ENCODE measurements around the gene ATOH8.

ATOH8 gene

DNA sequence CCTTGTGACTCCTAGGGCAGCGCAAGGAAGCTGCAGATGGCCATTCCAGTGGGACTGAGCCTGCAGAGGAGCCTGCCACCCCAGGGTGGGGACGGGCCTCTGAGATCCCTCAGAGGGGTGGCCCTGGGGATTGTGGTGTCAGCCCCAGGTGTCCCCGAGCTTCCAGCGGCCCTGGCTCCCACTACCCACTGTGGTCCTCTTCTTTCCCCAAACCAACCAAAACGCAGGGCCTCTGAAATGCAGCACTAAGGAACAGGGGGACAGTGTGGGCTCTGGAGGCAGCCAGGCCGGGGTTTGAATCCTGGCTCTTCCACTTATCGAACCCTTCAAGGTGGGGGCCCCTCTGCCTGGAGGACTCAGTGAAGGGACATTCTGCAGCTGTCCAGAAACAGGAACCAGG is 32.7 kb downstream of the ATOH8 start:
- no peak for DNase-seq (ENCODE audit: low read depth in 2 of 2)

DNA sequence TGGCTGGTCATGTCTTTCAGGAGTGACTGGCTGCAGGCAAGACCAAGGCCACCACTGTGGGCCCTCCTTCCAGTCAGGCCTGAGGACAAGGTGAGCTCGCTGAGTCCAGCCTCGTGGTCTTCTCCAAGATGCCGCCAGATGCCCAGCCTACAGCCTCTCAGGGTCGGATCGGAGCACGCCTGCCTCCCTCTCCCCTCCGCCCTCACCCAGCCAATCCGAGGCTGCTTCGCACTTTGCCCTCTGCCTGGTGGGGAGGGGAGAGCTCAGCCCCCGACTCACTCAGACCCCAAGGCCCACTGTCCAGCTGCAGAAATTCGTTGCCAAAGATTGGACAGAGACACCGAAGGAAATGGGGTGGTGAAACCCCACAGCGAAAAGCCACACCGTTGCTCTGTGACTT is 33.1 kb downstream of the ATOH8 start:
- DNase-seq (ENCODE audit: low read depth in 2 of 2): no peak

DNA sequence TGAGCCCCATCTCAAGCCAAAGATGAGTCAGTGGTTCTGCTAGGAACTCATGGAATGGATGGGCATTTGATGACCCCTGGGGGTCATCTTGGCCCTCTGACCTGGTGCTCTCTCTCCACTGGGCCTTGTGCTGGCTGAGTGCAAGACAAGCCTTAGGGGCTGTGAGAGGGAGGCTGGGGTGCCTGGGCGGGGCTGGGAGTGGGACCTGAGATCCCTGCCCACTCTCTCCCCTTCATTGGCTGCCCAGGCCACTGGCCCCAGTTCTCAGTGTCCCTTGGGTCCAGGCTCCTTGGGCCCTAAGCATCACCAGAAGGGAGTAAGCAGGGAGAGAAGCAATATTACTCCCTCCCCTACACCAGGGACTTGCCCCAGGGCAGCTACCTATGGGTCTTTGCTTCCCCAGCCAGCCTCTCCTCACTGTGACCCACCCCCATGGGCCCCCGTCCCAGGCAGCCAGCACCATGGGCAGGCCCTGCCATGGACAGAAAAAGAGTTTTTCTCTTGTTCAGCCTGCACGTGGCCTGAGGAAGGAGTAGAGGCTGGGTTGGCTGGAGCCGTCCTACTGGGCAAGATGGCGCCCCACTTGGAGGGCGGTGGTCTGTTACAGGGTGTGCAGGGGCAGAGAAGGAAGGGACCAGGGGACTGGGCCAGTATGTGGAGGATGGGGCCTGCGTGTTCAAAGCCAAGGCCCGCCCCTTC is 33.6 kb downstream of the ATOH8 start:
- no peak for DNase-seq (ENCODE audit: low read depth in 2 of 2)

DNA sequence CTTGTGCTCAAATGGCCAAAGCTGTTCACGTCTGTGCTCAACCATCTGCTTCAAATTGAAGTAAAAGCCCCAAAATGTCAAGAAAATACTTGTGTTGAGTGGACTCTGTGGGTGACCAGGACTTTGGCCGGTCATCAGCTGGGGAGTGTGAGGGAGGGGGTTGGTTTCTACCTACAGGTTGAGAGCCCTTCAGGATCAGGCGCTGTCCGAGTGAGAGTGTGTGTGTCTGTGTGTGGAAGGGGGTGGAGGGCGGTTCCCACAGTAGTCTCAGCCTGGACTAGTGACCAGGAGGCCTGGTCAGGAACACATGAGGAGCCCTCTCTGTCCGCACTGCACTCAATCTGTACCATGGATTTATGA is 34.2 kb downstream of the ATOH8 start:
- DNase-seq (ENCODE audit: low read depth in 2 of 2): no peak

DNA sequence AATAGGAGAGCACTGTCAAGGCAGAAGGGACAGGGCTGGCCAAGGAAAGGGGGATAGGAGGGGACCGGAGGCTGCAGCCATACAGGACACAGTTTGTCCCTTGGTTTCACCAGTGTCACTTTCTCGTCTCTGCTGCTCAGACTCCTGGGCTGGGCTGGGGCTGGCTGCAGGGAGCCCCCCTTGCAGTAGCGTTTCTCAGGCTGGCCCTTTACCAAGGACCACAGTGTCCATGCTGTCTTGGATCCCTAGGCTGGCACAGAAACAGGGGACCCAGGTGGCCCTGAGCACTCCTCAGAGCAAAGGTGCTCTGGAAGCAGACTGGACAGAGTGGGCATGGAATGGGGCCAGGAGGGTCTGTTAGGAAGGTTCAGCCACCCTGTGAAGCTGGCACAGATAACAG is 34.8 kb downstream of the ATOH8 start:
- no peak for DNase-seq (ENCODE audit: low read depth in 2 of 2)

DNA sequence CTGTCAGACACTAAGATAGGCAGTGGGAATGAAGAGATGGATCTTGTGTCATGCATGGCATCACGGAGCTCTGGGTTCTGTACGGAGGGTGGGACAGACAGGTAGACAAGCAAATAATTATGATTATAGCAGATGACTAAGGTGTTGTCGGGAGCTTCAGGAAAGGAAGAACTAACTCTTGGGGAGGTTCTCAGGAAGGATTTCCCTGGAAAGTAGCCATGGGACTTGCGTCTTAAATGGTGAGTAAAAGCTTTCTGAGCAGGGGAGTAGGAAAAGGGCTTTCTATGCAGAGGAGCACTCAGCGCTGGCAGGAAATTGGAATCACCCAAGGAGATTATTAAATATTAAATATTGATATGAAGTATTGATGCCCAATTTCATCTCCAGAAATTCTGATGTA is 35.5 kb downstream of the ATOH8 start:
- no peak for DNase-seq (ENCODE audit: low read depth in 2 of 2)

DNA sequence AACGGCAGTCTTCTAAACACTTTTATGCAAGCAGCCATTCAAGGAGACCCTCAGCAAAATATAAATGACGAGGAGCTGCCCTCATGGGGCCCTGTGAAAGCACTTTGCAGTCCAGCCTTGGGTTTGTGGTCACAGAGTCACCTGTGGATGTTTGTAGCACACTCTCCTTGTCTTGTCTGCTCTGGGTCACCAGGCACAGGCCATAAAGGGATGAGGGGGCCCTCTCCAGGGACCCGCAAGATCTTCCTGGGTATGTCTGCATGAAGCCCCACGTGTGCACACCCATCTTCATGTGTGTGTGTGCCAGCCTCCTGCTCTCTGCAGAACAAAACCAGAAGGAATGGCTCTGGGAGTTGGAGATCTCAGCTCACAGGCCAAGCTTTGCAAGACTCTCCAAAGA is 36.2 kb downstream of the ATOH8 start:
- DNase-seq (ENCODE audit: low read depth in 2 of 2): no peak

DNA sequence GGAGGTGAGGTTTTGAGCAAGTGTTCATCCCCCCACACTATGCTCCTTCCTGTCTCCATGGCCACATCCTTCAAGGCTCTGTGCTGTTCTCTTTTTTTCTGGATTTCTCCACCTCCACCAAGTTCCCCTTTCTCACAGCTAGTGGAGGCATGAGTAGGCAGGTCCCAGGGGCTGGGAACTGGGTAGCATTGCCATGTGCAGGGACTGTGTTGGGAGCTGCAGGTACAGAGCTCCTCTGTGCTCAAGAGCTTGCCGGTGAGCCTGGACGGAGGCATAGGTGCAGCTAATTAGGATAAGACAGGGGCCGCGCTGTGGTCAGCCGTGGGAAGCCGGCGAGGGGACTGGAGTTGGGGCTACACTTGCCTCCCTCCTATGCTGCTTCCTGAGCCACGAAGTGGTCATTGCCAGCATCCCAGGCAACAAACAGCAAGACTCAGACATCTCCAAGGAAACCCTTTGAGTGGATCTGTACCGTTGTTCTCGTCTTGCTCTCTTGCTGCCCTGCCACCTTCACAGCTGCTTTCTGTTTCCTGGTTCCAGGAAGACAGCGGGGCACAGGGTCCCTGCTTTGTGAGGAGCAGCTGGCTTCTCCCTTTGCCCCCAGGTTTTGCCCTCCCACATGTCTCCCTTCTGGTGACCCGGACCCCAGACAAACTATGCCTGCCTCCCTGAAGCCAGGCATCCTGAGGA is 36.9 kb downstream of the ATOH8 start:
- DNase-seq (ENCODE audit: low read depth in 2 of 2): no peak

DNA sequence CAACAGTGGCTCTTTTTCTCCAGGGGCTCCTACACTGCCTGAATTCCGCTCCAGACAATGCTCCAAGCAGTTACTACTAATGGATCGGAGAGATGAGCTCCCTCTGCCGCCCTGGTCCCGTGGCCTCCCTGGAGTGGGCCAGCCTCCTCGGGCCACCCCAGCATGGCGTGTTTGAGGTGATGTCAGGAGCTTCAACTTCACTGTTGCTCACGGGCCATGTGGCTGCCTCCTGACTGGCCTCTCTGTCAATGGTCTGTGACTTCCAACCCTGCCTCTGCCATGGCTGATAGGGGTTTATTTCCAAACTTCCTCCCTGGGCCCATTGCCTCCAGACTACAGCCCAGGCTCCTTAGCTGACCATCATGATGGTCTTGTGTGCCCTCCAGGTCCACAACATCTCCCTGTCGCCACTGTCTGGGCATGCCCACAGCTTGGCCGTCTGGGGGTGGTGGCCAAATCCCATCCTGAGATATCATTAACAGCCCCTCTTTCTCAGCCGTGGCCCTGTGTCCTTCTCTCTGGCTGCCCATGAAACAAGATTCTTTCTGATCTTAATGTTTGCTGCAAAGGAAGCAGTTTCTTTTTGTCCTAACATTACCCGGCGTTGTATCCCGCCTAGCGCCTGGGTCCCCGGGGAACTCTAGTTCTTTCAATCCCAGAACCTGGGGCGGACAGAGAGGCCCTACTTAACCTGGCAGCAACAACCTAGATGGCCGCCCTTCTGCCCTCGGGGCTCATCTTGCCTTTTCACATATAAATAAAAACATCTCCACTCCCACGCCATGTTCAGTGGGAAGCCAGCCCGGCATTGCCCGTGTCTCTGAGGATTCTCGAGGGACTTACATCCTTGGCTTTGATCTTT is 38.1 kb downstream of the ATOH8 start:
- DNase-seq (ENCODE audit: low read depth in 2 of 2): no peak

DNA sequence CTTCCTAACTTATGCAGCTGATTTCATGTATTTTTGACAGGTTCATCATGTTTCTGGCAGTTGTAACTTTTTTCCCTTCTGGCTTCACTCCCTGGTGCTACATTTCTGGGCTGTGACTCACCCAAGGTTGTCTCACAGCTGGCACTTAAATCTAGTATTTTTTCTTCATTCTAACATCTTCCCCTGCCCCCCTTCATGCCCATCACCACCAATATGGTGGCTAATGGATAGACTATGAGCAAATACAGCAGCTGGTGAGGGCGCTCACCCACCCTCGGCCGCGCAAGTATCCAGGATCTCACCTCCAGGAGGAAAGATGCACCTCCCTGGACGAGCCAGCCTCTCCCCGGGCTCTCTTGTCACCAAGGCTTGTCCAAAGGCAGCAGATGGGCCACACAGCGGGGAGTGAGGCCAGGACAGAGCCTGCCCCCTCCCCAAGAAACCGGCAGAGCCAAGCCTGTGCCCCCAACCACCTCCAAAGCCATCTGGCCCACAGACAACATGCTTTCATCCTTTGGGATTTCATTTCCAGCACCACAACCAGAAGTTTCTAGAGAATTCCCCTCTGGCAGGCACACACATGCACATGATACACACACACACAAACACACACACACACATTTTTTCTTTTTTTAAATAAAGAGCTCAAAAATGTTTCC is 39.1 kb downstream of the ATOH8 start:
- no peak for DNase-seq (ENCODE audit: low read depth in 2 of 2)

DNA sequence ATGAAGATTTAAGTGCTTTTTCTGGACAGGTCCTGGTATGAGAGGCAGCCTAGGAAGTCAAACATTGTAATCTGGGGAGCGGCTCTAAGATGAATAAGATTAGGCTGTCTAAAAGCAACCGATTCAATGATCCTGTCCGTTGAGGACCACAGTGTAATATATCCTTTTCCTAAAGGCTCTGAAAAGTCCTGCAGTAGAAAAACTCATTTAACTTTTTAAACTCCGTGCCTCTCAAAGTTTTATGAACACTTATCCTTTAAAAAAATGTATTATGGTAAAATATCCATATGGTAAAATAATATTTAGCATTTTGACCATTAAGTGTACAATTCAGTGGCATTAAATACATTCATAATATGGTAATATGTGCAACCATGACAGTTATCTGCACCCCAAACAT is 39.8 kb downstream of the ATOH8 start:
- DNase-seq (ENCODE audit: low read depth in 2 of 2): no peak

DNA sequence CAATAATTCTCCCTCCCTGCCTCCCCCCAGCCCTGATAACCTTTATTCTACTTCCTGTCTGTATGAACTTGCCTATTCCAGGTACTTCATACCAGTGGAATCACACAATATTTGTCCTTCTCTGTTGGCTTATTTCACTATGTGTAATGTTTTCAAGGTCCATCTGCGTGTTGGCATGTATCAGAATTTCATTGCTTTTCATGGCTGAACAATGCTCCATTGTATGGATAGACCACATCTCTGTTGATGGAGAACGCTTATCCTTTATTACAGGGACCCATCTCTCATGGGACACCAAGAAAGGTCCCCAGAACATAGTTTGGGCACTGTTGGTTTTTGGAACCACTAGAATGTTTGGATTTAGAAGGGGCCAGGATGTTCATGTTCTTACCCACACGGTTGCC is 40.2 kb downstream of the ATOH8 start:
- no peak for DNase-seq (ENCODE audit: low read depth in 2 of 2)

DNA sequence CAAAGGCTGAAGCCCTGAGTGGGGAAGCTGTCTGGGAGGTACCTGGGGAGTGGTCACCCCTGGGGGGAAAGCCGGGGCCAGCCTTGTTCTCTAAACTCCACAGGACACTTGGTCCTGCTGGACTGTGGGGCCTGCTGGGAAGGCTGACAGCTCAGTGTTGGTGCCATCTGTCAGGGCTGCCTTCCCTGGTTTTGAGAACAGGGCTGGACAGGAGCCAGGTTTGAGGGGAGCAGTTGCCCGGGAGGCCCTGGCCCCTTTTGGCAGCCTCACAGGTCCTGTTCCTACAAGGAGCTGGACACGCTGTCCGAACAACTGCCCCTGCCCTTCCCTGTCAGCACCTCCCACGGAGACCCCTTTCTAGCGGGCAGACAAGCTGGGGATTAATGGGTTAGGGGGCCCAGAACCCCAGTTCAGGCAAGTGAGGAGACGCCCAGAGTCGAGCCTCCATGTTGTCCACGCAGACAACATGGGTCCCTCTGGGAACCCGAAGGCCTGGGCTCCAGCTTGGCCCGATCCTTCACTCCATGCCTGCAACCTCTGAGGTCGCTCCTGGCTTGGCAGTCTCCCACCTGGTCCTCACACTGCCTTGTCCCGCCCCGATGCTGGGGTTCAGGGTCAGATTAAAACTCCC is 40.8 kb downstream of the ATOH8 start:
- DNase-seq (ENCODE audit: low read depth in 2 of 2): no peak

DNA sequence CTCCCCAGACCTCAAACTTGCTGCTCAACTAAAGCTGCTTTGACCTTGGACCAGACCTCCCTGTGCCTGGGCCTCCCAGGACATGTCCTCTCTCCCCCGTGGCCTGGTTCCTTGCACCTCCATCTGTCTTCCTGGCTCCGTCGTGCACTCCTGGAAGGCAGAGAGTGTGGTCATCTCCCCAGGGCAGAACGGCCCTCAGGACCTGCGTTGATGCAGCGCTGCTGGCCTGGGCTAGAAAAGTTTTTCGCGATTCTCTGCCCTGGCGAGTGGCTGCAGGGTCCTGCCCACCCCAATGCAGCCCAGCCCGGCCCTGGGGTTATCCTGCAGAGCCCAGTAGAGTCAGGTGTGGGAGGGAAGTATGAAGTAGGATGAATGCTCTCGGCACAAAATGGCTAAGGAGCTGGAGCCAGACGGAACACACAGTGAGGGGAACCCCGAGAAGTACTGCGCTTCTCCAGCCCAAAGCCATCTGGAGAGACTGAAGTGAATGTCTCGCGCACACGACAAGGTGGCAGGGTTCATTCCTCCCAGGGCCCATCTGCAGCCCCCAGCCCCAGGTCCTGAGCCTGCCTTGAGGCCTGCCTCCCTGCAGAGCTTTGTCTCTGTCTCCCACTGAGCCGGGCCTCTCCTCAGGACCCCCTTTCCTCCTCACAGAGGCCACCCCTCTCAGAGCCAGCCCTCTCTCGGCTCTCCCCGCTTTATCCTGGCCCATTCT is 41.7 kb downstream of the ATOH8 start:
- DNase-seq (ENCODE audit: low read depth in 2 of 2): no peak

DNA sequence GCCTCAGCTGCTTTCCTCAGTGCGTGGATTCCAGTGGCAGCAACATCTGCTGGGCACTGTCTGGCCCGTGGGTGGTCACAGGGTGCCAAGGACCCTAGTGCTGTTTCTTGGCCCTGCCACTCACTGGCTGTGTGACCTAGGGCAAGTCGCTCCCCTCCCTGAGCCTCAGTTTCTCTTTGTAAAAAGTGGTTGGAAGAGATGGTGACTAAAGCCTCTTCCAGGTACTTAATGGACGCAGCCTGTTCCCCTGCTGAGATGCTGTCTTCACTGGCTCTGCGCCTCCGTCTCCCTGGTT is 42.2 kb downstream of the ATOH8 start:
- DNase-seq (ENCODE audit: low read depth in 2 of 2): no peak

DNA sequence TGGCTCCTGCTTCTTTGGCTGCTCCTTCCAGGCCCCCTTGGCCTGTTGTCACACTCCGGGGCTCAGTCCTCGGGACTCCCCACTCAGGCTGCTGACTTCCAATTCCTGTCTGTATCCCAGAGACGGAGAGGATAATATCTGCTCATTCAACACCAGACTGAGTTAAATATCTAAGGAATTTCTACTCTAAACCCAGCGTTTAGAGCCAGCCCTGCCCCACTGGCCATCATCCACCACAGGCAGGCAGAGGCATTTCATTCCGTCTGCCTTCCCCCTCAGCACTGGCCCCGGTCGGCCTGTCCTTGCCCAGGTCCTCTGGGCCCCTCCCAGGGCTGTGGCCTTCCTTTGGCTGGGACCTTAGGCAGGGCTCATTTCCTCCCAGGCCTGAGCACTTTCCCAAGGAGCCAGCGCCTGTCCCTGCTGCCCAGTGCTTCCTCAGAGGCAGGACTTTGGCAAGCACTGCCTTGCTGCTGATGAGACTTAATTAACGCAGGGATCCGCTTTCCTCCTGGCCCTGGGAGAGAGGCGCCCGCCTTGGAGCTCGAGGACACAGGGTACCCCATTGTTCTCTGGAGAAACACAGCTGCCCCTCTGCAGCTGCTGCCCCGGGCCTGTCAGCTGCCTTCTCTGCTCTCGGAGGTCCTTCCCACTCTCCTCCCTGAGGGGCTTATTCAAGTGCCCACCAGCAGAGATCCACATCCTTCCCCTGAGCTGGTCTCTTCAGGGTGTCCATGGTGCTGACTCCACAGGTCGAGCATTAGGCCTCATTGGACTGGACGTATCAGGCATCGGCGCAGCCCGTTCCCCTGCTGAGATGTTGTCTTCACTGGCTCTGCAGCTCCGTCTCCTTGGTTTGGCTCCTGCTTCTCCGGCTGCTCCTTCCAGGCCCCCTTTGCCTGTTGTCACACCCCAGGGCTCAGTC is 42.8 kb downstream of the ATOH8 start:
- DNase-seq (ENCODE audit: low read depth in 2 of 2): no peak

DNA sequence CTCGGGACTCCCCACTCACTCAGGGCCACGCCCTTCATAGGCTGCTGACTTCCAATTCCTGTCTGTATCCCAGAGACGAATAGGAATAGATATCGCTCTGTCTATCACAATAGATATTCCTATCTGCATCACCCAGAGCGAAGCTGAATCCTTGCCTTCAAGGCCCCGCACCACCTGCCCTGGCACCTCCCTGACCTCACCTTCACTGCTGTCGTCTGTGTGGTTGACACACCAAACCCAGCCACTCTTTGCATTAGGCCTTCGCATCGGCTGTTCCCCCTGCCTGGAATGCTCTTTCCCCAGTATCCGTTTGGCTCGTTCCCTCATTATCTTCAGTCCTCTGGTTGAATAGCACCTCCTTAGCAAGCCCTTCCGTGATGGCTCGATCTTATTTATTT is 43.5 kb downstream of the ATOH8 start:
- no peak for DNase-seq (ENCODE audit: low read depth in 2 of 2)

DNA sequence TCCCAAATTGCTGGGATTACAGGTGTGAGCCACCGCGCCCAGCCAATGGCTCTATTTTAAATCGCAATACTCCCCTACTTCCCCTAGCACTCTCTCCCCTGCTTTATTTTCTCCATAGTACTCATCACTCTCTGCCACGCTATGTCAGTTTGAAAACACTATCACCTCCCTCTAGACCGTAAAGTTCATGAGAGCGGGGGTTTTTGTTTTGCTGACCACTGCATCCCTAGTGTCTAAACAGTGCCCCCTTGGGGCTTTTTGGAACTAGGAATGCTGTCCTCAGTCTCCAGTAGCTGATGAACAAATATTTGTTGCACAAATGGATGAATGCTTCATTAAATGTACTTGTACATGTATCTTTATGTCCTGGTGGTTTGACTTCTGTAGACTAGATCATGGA is 44.1 kb downstream of the ATOH8 start:
- no peak for DNase-seq (ENCODE audit: low read depth in 2 of 2)

DNA sequence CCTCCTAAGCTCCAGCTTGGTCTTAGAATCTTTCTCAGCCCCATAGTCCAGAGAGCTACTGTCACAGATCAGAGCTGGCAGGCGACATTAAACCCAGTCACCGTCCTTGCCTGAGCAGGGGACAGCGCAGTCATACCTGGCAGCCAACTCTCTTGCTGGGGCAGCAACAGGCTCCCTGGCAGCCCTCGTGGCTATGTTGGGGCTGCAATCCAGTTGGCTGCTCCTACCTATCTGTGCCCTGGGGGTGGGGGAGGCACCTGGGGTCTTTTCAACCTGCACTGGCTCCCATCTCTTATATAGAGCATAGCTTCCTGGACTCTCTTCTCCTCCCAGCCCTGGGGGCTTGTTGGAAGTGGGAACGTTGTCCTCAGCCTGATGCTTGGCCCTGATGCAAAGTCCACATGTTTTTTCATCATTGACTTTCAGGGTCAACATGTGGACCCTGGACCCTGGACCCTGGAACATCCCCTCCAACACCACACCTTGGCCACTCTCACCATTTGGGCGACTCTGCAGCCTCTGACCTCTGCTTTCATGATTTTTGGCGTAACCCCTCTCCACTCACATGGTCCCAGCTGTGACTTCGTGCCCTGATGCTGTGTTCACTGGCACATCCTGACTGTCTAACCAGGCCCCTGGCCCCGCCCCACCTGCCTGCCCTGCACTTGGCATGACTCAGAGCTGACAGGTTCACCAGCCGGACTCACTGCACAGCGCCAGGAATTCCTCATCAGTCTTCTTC is 45.6 kb downstream of the ATOH8 start:
- no peak for DNase-seq (ENCODE audit: low read depth in 2 of 2)

DNA sequence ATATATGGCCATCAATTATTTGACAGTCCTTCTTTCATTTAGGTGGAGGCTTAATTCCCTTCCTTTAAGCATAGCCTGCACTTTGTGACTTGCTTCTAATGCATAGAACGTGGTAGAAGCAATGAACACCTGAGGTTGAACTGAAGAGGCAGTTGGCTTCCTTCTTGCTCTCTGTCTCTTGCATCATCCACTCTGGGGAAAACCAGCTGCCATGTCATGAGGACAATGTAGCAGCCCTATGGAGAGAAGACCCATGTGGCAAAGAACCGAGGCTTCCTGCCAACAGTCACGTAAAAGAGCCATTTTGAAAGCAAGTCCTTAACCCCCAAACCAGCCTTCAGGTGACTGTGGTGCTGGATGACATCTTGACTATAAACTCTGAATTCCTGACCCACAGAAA is 46.8 kb downstream of the ATOH8 start:
- DNase-seq (ENCODE audit: low read depth in 2 of 2): no peak
